IPS-NIHi7 (cell line): ENCODE measurements around the gene ZBTB38.

Experiments
- DNase-seq: peaks from one replicate; pipeline ENCODE4 v3.0.0; 2012; ENCODE audit warnings: mixed read lengths; ENCODE audit errors: extremely low spot score

The ZBTB38 gene, protein sequence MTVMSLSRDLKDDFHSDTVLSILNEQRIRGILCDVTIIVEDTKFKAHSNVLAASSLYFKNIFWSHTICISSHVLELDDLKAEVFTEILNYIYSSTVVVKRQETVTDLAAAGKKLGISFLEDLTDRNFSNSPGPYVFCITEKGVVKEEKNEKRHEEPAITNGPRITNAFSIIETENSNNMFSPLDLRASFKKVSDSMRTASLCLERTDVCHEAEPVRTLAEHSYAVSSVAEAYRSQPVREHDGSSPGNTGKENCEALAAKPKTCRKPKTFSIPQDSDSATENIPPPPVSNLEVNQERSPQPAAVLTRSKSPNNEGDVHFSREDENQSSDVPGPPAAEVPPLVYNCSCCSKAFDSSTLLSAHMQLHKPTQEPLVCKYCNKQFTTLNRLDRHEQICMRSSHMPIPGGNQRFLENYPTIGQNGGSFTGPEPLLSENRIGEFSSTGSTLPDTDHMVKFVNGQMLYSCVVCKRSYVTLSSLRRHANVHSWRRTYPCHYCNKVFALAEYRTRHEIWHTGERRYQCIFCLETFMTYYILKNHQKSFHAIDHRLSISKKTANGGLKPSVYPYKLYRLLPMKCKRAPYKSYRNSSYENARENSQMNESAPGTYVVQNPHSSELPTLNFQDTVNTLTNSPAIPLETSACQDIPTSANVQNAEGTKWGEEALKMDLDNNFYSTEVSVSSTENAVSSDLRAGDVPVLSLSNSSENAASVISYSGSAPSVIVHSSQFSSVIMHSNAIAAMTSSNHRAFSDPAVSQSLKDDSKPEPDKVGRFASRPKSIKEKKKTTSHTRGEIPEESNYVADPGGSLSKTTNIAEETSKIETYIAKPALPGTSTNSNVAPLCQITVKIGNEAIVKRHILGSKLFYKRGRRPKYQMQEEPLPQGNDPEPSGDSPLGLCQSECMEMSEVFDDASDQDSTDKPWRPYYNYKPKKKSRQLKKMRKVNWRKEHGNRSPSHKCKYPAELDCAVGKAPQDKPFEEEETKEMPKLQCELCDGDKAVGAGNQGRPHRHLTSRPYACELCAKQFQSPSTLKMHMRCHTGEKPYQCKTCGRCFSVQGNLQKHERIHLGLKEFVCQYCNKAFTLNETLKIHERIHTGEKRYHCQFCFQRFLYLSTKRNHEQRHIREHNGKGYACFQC (N-terminal part only)

DNA sequence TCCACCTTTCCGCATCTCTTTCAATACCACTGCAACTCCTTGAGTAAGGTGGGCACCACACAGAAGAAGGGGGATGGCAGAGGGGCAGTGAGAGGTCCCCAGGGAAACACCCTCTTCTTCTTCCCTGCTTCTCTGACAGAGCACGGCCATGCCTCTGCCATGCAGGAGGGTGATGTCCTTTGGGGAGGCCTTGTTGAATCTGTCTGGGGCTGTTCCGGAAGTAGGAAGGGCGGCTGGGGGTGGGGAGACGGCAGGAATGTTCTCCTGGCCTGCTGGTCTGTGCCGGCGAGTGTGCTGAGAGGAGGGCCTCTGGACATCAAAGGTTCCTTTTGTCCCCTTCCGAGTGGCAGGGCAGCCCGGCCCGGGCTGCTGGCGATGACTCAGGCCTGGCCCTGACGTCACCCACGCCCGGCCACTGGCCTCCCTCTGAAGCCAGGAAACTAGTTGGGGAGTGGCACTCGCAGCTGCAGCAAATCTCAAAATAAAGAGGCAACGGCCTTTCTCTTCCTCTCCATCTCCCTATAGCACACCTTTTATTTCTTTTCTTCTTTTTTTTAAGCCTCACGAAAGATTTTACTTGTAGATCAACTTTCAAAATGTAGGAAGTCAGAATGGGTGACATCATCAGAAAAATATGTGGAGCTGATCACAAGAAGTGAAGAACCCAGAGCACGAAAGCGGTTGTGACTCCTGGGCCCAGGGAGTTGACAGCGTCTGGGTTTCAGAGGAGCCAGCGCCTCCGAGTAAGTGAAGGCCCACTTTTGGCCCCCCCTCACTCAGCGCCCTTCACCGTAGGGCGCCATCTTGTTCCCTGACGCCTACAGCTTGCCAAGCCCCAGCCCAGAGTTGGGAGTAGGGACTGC is at the start of gene ZBTB38:
ZBTB38 (plus strand) TSS at position 443 of the 863 bp plus-strand sequence. CDS start 73,885 bp downstream, outside the sequence.
- peak; percentile 92 for DNase-seq

DNA sequence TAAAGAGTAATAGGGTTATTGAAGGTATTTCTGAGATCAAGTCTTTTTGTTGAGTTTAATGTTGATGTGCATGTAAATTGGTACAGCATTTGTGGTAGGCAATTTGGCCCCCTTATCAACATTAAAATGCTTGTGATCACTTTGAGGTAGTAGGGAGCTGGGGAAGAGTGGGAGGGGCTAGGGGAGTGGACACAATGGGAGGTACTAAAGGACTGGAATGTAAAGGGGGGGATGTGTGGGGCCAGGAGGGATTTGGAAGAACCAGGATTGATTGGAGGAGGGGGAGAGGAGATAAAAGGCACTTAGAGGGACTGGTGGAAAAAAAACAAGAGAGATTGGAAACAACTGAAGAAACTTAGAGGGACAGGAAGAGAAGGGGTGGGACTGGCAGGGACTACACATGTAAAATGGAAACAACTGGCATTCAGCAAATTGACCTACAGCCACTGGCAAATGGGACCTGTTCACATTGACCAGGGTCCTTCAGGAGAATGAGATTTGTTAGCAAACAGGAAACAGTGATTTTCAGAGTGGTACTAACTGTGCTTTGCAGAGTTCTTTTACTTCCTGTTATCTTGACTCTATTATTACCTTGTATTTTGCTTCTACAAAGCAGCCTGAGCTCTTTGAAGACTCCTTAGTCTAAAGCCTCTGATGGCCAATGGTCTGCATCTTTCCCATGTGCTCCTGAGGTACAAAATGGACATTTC is 47.8 kb upstream of the ZBTB38 start:
- no peak for DNase-seq

DNA sequence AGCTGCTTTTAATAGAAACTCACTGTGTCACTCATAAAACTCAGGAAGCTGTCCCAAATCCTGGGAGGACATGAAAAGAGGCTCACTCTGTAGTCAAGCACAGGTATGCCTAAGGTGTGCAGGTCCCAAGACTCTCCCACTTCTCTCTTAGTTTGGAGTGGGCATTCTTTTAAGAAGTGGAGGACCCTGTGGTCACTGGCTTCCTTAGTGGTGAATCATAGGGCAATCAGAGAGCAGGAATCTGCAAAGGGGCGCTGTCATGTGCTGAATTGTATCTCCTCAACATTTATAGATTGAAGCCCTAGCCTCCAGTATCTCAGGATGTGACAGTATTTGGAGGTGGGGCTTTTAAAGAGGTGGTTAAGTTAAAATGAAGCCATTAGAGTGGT is 47.2 kb upstream of the ZBTB38 start:
- no peak for DNase-seq

DNA sequence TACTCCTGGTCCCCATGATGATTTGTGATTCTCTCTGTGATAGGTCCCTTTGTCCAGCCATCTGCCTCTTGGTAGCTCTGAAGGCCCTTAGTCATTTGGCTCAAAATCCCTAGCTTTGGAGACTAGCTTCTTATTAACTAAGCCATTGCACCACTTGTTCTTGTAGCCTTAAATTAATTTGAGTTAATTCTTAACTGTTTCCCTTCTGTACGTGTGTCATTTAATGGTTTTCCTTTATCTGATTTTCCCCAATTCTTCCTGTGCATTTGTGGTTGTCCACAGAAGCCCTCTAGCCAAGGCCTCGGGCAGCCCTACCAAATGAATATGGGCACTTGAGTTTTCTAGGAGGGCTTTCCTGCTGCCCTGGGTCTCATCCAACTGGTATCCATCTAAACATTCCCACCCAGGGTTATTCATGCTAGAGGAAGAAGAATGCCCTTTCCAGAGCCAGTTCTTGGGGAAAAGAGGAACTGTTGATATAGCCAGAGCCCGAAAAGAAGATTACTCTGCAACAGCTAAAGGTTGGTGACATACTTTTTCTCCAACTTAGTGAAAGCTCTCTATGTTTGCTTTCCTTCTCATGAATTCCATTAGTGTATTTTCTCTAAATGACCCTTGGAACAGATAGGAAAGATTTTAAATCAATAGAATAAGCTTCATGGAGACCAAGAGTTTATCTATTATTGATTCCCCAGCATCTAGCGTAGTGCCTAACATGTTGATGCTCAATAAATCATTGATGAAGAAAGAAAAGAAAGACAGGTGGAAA is 44.2 kb upstream of the ZBTB38 start:
- DNase-seq = no peak

DNA sequence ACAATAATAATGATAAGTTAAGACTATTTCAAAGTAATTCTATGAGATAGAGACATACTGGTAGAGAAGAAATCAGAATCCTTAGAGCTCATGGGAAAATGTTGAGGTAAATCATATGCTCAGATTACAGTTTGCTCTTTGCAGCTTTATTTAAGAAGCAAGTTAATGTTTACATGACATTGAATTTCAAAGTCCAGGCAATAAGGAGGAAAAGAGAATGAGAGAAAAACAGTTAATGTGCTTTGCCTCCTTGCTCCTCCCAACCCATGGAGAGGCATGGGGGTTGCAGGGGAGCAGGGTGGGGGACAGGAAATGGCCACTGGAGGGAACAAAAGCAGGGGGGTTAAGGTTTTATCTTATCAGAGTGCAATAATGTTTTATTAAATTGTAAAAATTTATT is 42.2 kb upstream of the ZBTB38 start:
- no peak for DNase-seq

DNA sequence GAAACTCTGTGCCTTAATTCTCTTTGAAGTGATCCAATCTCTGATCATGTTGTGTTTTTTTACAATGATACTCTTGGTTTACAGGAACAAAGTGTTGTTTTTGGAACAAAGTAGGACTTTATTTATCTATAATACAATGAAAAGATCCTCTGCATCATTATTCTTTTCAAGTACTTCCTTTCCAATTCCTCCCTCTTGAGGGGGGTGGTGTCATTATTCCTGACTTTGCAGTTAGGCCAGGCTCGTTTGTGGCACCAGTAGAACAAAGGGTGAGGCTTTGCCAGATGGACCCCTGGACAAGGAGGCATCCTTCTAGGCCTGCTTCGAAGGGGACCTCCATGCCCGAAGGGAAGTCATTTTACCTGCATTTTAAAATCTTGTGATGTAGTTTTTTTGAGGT is 41.7 kb upstream of the ZBTB38 start:
- no peak for DNase-seq

DNA sequence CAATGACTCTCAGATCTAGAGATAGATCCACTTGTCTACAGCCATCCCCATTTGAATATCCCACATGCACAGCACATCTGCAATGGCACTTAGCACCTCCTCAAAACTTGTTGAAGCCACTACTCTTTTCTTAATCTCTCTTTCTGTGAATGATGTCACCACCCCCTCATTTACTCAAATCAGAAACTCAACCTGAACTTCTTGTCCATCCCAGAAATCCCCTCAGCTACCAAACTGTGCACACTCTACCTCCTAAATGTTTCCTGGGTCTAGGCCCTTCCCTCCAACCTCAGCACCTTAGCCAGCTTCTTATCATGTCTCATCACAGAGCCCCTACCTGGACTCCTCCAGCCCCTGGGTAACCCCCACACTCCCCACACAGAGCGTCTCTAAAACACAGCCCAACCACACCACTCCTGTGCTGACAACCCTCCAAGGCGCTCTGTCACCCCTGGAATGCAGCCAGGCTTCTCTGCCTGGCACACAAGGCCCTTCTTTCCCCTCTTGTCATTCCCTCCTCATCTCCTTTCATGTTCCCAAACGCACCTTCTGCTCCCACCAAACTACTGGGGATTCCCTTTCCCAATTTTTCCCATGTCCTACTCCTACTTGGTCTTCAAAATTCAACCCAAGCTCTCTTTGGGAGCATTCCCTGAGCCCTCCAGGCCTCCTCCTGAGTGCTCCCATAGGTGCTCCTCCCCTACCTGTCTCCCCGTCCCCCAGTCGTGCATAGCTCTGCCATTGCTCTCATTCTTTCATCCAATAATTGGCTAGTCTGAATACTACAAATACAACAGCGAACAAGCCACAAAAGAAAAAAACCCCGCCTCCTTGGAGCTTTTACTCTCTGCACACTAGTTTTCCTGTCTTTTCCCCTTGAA is 39.8 kb upstream of the ZBTB38 start:
- DNase-seq = no peak

DNA sequence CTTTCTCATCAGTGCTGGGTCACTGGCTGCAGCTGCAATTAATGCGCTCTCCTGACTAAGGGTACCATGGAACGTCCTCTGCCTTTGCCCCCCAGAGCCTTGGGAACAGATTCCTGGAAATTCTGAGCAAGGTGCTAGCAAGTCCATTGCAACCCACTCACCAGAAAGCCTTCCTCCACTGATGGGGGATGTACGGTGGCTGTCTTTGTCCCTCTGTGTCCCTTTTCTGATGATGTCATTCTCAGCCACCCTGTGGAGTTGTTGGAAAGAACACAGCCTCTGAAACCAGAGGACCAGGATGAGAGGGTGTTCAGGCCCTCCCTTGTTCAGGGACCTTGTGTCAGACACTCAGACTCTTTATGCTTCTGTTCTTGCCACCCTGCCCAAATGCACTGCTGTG is 38.1 kb upstream of the ZBTB38 start:
- no peak for DNase-seq

DNA sequence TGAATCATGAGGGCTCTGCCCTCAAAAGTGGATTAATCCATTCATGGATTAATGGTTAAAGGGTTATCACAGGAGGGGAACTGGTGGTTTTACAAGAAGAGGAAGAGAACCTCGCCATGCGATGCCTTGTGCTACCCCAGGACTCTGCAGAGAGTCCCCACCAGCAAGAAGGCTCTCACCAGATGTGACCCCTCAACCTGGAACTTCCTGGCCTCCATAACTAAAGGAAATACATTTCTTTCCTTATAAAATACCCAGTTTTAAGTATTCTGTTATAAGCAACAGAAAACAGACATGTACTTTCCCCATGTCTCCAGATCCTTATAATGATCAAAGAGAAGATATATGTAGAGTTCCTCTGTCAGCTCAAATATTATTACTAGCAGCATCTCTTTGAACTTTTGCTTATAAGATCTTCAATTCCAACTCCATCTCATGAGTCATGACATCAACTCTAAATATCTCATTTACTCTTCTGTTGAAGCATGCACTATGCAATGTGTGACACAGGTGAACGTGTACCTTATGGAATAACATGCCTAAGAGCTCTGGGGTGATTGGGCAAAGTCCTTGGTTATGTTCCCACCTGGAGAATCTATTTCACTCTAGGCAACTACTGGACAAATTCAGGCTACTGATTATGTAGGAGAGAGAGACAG is 37.5 kb upstream of the ZBTB38 start:
- DNase-seq = no peak

DNA sequence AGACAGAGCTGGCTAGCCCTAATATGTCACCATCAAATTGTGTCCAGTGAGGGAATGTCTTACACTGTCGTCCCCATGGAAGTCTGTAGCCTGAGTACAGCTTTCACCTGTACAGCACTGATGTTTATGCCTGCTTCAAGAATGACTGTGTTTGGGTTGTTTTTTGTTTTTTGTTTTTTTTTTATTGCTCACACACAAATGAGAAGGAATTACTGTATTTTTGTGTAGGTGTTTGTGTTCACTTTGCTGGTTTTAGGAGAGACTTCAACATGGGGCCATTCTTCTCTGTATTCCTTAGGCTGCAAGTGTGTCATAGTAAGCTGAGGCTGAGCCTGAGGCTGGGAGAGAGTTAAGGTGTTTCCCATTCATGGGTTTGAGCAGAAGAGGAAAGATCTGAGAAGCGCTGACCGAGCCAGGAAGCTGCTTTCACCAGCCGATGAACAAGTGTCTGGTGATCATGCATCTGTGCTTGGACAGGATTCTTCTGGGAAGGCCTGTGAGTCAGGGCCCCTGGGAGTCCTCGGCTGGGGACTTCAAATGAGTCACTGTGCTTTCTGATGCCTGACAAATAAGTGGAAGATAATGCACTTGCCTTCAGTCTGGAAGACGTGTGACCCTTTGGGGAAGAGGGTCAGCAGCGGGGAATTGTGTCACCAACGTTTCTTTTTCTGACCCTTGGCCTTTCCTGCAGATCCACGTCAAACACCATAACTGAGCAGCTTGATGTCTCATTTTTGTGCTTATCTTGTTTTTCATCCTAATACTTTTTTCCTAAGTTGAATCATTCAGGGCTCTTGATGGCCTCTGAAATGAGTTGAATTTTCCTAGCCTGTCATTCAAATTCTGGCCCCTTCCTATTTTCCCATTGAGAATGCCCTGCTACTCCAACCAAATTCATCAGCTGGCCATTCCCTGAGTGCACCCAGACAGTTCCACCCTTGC is 36.7 kb upstream of the ZBTB38 start:
- peak; percentile 24 for DNase-seq

DNA sequence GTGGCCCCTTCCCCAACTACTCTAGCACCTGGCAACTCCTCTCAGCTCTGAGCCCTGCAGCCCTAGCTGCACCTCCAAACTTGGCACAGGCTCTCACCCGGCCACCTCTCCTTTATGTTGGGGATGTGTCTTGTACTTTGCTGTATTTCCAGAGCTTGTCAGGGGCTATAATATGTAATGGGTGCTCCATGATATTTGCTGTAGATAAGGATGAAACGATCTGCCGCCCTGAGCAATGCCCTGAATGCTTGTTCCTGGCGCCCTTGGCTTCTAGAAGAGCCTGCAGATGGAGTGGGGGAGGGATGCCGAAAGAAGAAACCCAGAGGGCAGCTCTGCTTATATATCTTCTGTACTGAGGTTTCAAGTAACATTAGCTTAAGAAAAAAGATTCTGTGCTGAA is 35.9 kb upstream of the ZBTB38 start:
- DNase-seq = no peak

DNA sequence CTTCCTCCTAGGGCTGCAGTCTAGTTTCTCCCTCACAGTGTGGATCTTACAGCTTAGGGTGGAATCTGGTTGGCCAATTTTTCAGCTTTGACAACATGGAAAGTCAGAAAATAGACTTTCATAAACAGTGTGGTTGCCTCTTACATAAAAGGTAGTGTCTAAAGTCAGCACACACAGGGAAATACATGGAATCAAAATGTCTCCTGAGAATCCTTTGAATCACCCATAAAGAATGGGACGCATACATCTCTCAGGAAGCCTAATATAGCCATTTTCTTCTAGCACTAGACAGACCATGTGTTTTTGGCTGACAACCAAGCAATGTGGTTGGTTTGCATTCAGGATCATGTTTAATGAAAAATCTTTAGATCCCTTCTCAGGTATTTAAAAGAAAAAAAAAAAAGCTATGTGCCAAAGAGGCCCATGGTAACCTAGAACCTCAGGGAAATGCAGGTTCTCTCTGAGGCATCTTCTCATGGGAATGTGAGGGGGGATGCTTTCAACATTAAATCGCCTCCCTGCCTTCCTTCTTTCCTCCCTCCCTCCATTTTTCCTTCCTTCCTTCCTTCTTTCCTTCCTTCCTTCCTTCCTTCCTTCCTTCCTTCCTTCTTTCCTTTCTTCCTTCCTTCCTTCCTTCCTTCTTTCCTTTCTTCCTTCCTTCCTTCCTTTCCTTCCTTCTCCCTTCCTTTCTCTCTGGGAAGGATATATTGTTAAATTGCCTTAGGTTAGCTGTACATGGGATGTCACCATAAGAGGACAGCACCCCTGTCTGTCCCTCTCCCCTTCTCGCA is 34.3 kb upstream of the ZBTB38 start:
- DNase-seq = no peak

DNA sequence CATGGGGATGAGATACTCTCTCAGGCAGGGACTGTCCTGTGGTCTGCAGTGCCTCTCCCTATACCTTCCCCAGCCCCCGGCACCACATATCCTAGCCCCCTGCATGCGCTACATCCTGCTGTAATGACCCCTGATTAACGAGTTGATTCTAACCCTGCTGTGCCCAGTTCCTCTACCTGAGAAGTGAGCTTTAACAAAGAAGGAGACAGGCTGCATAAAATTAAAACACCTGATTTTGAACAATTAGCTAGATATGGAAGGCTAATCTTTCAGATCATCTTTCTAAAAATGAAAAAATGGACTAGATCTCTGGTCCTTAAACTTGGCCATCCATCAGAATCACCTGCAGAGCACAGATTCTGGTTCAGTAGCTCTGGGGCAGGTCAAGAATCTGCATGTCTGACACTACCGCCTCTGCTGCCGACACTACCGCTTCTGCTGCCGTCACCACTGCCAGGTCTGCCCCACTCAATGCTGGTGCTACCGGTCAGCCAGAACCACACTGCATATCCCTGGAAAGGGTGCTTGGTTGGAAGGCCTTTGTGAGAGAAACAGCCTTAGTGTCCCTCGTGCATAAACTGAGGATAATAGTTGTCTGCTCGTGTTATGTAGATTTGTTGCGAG is 33.6 kb upstream of the ZBTB38 start:
- DNase-seq = peak; percentile 51

DNA sequence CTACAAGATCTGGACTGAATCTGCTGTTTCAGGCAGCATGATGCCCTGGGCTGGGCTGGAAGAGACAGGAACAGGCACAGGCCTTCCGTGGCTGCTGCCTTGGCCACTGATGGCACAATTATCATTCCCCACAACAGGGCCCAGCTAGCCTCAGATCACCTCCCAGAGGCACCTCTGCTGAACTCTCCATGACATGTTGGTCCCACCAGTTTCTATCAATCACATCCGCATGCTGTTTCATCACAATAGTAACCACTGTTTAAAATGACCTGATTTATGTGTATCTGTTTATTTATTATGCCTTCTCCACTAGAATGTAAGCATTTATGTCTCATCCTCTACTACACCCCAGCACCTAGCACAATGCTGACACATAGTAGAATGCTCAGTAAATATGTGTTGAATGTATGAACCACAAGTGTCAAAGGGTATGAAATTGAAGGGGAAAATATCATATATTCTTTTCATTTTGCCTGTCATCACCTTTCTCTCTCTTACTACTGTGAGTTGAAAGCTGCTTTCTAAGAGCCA is 32.7 kb upstream of the ZBTB38 start:
- DNase-seq = no peak

DNA sequence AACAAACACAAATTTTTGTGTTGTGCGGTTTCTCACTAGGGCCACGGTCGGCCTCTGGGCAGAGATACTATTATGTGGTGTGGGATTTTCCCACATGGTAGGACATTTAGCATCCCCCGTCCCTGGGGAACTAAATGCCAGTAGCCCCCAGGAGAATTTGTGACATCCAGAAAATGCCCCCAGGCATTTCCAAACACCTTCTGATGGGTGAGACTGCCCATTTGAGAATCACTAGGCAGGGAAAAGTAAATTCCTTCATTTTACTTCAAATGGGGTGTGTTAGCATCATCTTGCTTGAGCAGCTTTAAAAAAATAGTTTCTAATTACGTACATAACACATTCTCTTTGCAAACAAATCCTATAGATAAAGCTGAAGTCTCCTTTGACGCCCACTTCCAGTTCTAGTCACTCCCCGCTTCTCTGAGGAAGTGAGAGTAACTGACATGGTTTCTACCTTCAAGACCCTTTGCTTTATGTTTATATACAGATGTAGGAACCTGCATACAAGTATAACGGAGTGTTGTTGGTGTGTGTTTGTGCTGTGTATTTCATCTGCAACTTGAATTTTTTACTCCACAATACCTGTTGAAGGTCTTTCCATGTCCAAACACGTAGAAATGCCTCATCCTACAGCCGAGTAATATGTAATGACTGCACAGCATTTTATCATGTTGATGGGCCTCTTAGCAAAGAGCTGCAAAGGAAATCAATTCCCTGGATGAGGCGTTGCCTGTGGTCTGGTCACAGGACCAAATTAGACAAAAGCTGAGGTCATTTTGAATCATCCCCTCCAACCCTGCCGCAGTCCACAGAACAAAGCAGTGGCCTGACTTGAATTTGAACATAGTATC is 31.4 kb upstream of the ZBTB38 start:
- no peak for DNase-seq
